K562 treated with DMSO at 1 percent for 48 hours (cell line): Measurements from ENCODE around the gene FAM20A. TPM values are rescaled to one million over a fixed set of nuclear protein-coding genes. Genes with fewer than 3 reads are reported as not detected.

Experiments
- total RNA-seq: library from RNA; unstranded; fragments of 300-600 nt; gene quantifications from 2 replicates; pipeline ENCODE4 v1.2.3, GENCODE V29; 2022; ENCODE audit warnings: low replicate concordance; ENCODE audit errors: extremely low read depth

FAM20A gene
- total RNA-seq: not detected in 2 replicates

DNA sequence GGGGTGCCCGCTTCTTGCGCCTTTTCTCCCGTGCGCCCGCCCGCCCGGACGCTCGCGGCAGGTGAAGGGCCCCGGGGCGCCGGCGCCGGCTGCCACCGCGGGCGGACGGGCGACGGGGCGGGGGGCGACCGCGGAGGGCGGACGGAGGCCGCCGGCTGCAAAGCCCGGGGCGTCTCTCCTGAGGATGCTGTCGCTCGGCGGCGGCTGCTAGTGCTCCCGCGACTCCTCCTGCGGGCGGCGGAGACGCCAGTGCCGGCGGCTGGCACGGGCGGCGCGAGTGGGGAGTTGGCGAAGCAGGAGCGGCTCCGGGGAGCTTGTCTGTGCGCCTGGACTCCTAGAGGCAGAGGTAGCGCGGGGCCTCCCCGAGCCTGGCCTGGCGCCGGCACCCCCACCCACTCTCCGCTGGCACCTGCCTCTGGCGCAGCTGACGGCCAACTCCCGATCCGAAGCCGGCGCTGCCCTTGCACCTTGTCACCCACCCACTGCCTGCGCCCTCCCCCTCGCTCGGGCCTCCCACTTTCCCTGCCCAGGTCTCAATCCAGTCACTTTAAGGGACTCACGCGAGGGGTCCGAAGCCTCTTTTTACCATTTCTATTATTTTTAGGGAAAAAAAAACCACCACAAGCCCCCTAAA, at the start of gene FAM20A:
Gene FAM20A (minus strand): TSS at position 437 of the 634 bp plus-strand sequence. CDS start 701 bp downstream, outside the sequence.

DNA sequence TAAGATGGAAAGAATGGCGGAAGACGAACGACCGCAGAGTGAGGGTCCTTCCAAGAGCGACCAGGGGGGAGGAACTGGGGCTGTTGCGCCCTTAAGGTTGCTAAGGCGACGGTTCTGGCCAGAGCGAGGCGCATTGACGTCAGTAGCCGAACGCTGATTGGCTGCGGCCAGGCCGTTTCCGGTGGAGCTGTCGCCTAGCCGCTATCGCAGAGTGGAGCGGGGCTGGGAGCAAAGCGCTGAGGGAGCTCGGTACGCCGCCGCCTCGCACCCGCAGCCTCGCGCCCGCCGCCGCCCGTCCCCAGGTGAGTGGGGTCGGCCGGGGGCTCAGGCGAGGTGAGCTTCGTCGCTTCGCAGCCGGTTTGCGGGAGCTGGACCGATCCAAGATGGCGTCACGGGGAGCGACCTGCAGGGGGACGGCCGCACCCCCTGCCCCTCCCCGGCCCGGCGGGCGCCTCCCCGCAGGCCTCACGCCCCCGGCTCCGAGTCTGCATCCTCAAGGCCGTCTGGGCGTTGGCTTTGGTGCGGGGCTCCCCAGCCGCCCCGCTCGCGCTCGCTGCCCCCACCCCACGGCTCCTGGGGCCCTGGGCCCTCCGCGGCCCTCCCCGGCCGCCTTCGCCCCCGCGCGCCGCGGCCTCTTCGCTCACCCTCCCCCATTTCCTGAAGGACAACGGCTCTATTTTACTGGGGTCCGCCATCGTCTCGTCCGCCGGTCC, 88.8 kb downstream of the FAM20A start, which contains the start of gene PRKAR1A:
Gene PRKAR1A (plus strand): TSS at position 184 of the 713 bp plus-strand sequence. CDS start 2,970 bp downstream, outside the sequence.

Other genes starting within 250 kb of the FAM20A start
- not detected in 2 replicates for gene WIPI1, start 143.9 kb downstream of the FAM20A start, total RNA-seq
- gene PRKAR1A, start 88.9 kb downstream of the FAM20A start, total RNA-seq: not detected in 2 replicates